ENCODE measurements around the gene CRY2.

Gene CRY2

GRCh38 chr11:45924036-45924915 lies 77.0 kb downstream of the CRY2 start:
- no peak for DNase-seq
- no peak for TF ChIP-seq CTCF (IDR thresholded peaks at IDR 0.05; ENCODE audit: low read depth, low read length)
- Histone ChIP-seq H3K9me3 (no peaks in the 10 kb centered on the region), H3K27me3 (no peaks in the 10 kb centered on the region), H3K4me1 (no peaks in the 10 kb centered on the region), H3K4me3 (ENCODE audit: low read depth, low read length) (no peak overlapping the region), H3K36me3 (no peaks in the 10 kb centered on the region)

GRCh38 chr11:45924927-45925326 lies 77.7 kb downstream of the CRY2 start:
- no peaks in the 10 kb centered on the region for H3K9me3 ChIP-seq
- no peak overlapping the region for H3K4me3 ChIP-seq (ENCODE audit: low read depth, low read length)
- no peaks in the 10 kb centered on the region for H3K27me3 ChIP-seq
- no peaks in the 10 kb centered on the region for H3K36me3 ChIP-seq
- DNase-seq = no peak
- no peak for TF ChIP-seq CTCF (IDR thresholded peaks at IDR 0.05; ENCODE audit: low read depth, low read length)
- H3K4me1 ChIP-seq = no peaks in the 10 kb centered on the region

- Histone ChIP-seq H3K4me1 (no peaks in the 10 kb centered on the region), H3K4me3 (ENCODE audit: low read depth, low read length) (no peak overlapping the region), H3K27me3 (no peaks in the 10 kb centered on the region), H3K36me3 (no peaks in the 10 kb centered on the region), H3K9me3 (no peaks in the 10 kb centered on the region)
- no peak for TF ChIP-seq CTCF (IDR thresholded peaks at IDR 0.05; ENCODE audit: low read depth, low read length)
- DNase-seq = no peak
These were observed 78.3 kb downstream of the CRY2 start for GRCh38 chr11:45925550-45925949.

DNA sequence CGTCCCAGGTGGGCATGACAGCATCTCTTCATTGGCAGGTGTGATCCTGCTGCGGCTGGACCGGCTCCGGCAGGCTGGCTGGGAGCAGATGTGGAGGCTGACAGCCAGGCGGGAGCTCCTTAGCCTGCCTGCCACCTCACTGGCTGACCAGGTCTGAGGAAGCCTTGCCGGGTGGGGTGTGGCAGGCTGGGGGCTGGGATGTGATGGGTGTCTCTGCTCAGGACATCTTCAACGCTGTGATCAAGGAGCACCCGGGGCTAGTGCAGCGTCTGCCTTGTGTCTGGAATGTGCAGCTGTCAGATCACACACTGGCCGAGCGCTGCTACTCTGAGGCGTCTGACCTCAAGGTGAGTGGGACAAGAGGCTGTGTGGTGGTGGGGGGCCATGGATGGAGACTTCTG lies 78.7 kb downstream of the CRY2 start:
- Histone ChIP-seq H3K4me1 (no peaks in the 10 kb centered on the region), H3K4me3 (ENCODE audit: low read depth, low read length) (no peak overlapping the region), H3K9me3 (no peaks in the 10 kb centered on the region), H3K36me3 (no peaks in the 10 kb centered on the region), H3K27me3 (no peaks in the 10 kb centered on the region)
- DNase-seq = no peak
- no peak for TF ChIP-seq CTCF (IDR thresholded peaks at IDR 0.05; ENCODE audit: low read depth, low read length)

GRCh38 chr11:45926536-45927331 lies 79.5 kb downstream of the CRY2 start:
- Histone ChIP-seq H3K27me3 (no peaks in the 10 kb centered on the region), H3K4me3 (ENCODE audit: low read depth, low read length) (no peak overlapping the region), H3K9me3 (no peaks in the 10 kb centered on the region), H3K4me1 (no peaks in the 10 kb centered on the region), H3K36me3 (no peaks in the 10 kb centered on the region)
- DNase-seq = no peak
- no peak for TF ChIP-seq CTCF (IDR thresholded peaks at IDR 0.05; ENCODE audit: low read depth, low read length)

DNA sequence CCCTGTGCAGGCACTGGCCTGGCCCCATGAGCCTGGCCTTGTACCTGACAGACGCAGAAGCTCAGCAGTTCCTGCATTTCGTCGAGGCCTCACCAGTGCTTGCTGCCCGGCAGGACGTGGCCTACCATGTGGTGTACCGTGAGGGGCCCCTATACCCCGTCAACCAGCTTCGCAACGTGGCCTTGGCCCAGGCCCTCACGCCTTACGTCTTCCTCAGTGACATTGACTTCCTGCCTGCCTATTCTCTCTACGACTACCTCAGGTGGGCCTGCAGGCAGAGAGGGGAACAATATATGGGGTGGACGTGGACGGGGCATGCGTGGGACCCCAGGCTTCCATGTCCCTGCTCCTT lies 80.0 kb downstream of the CRY2 start:
- DNase-seq = no peak
- TF ChIP-seq CTCF (IDR thresholded peaks at IDR 0.05; ENCODE audit: low read depth, low read length) = no peak
- no peaks in the 10 kb centered on the region for H3K9me3 ChIP-seq
- no peak overlapping the region for H3K4me3 ChIP-seq (ENCODE audit: low read depth, low read length)
- H3K4me1 ChIP-seq = no peaks in the 10 kb centered on the region
- H3K36me3 ChIP-seq = no peaks in the 10 kb centered on the region
- H3K27me3 ChIP-seq = no peaks in the 10 kb centered on the region
